ENCODE data around the gene ZNF385A.

Gene ZNF385A

DNA sequence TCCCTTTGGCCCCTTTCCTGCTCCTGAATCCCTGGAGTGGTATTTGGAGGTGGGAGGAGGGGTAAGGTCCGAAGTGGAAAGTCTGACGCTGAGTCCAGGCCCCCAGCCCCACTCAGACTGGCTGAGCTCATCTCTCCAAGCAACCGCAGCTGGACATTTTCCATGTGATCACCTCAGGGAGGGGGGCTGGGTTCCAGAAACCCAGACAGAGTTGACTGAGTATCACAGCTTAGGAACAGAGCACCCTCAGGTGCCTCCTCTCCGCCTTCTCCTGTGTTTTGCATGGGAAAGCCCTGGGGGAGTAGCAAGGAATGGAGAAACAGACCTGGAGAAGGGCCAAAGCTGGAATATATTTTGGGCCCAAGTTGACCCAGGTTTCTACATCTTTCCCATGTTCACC lies 42.6 kb upstream of the ZNF385A start:
- Histone ChIP-seq H3K9me3 (ENCODE audit: control insufficient read depth, insufficient read depth, low read depth, low read length) (no peaks in the 10 kb centered on the region), H3K36me3 (ENCODE audit: control insufficient read depth in 2 of 2, insufficient read depth in 1 of 2, low read length in 2 of 2) (no peaks in the 10 kb centered on the region), H3K4me3 (ENCODE audit: low read depth, low read length) (no peak overlapping the region), H3K4me1 (ENCODE audit: control insufficient read depth, insufficient read depth, low read length) (peaks cover 9% of the 10 kb centered on the region), H3K27ac (ENCODE audit: extremely low read depth, low read depth, low read length) (no peak overlapping the region)
- TF ChIP-seq, protein P1, sequence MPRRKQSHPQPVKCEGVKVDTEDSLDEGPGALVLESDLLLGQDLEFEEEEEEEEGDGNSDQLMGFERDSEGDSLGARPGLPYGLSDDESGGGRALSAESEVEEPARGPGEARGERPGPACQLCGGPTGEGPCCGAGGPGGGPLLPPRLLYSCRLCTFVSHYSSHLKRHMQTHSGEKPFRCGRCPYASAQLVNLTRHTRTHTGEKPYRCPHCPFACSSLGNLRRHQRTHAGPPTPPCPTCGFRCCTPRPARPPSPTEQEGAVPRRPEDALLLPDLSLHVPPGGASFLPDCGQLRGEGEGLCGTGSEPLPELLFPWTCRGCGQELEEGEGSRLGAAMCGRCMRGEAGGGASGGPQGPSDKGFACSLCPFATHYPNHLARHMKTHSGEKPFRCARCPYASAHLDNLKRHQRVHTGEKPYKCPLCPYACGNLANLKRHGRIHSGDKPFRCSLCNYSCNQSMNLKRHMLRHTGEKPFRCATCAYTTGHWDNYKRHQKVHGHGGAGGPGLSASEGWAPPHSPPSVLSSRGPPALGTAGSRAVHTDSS (tag by site-specific recombination; IDR thresholded peaks at IDR 0.05) = no peak
- TF ChIP-seq ZNF658 (tag by site-specific recombination; IDR thresholded peaks at IDR 0.05) (no peak), ZSCAN16 (tag by site-specific recombination; IDR thresholded peaks at IDR 0.05) (no peak), RBAK (tag by site-specific recombination; IDR thresholded peaks at IDR 0.05) (no peak), ZBTB7A (tag by site-specific recombination; IDR thresholded peaks at IDR 0.05; ENCODE audit: low read depth) (no peak), FEZF1 (tag by site-specific recombination; IDR thresholded peaks at IDR 0.05) (no peak), ZFP37 (tag by site-specific recombination; IDR thresholded peaks at IDR 0.05) (no peak), BCL11B (tag by site-specific recombination; IDR thresholded peaks at IDR 0.05; ENCODE audit: low read depth) (no peak), ZNF558 (tag by site-specific recombination; IDR thresholded peaks at IDR 0.05) (no peak), ZNF248 (tag by site-specific recombination; IDR thresholded peaks at IDR 0.05) (no peak), ZNF221 (tag by site-specific recombination; IDR thresholded peaks at IDR 0.05; ENCODE audit: borderline replicate concordance) (no peak), ZNF426 (tag by site-specific recombination; IDR thresholded peaks at IDR 0.05) (no peak)
- ChIA-PET POLR2A (no interaction called here), CTCF (interaction anchor here (0.6 to 33.6 kb wide), 4 partner anchors 12 to 207 kb away, joined by 3 to 924 read pairs (median 16); no protein-coding TSS in a partner anchor)

DNA sequence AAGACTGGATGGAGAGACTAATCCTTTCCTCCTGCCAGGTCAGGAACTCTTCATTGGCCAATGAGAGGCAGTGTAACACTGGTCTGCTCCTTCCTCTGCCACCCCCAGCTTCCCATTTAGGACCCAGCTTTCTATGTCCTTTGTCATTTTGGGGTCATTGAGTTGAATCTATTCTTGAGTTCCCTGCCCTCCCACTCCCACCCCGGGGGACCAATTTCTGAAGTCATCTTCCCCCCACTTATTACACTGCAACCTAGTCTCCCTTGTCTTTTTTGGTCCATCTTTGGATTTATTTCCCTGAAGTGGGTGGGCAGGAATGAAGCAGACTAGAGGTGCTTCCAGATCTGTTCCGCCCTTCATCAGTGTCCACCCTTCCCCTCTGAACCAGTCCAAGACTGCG lies 42.2 kb upstream of the ZNF385A start:
- Histone ChIP-seq H3K36me3 (ENCODE audit: control insufficient read depth in 2 of 2, insufficient read depth in 1 of 2, low read length in 2 of 2) (no peaks in the 10 kb centered on the region), H3K4me3 (ENCODE audit: low read depth, low read length) (no peak overlapping the region), H3K4me1 (ENCODE audit: control insufficient read depth, insufficient read depth, low read length) (peaks cover 5% of the 10 kb centered on the region), H3K9me3 (ENCODE audit: control insufficient read depth, insufficient read depth, low read depth, low read length) (no peaks in the 10 kb centered on the region), H3K27ac (ENCODE audit: extremely low read depth, low read depth, low read length) (no peak overlapping the region)
- TF ChIP-seq EGR2 (tag by site-specific recombination; IDR thresholded peaks at IDR 0.05; ENCODE audit: low read depth) (peak; percentile 75), ZFHX2 (tag by site-specific recombination; conservative IDR thresholded peaks at IDR 0.05) (peak; percentile 66), ZNF654 (tag by site-specific recombination; IDR thresholded peaks at IDR 0.05; ENCODE audit: low read depth) (no peak)
- ChIA-PET CTCF (interaction anchor here (1.8 to 33.6 kb wide), 4 partner anchors 12 to 58 kb away, joined by 4 to 924 read pairs (median 22); no protein-coding TSS in a partner anchor), POLR2A (no interaction called here)

DNA sequence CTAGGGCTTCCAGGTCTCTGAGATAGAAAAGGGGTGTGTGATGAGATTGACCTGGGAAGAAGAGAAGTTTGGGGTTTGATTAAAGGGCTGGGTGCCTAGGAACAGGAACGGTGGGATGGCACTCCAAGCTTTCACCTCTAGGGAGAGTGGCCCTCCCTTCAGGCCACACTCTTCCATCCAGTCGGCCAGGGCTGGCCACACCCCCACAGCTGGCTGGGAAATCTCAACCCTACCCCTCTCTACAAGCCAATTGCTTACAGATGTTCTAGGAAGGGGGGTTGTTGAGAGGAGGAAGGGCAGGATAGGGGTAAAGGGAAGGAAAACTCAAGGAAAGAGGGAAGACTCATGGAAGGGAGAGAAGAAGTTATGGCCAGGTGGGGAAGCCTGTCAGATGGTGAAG lies 41.2 kb upstream of the ZNF385A start:
- H3K9me3 ChIP-seq (ENCODE audit: control insufficient read depth, insufficient read depth, low read depth, low read length) = no peaks in the 10 kb centered on the region
- TF ChIP-seq IKZF3 (tag by site-specific recombination; IDR thresholded peaks at IDR 0.05) (no peak), PRDM1 (tag by site-specific recombination; IDR thresholded peaks at IDR 0.05) (peak; percentile 26; the same call in 1 of the 2 replicates)
- H3K27ac ChIP-seq (ENCODE audit: extremely low read depth, low read depth, low read length) = no peak overlapping the region
- no peak overlapping the region for H3K4me3 ChIP-seq (ENCODE audit: low read depth, low read length)
- CTCF ChIA-PET = interaction anchor here (1.8 to 33.6 kb wide), 3 partner anchors 14 to 57 kb away, joined by 4 to 924 read pairs (median 16); no protein-coding TSS in a partner anchor
- H3K36me3 ChIP-seq (ENCODE audit: control insufficient read depth in 2 of 2, insufficient read depth in 1 of 2, low read length in 2 of 2) = no peaks in the 10 kb centered on the region
- peaks cover 3% of the 10 kb centered on the region; the same call in 1 of the 2 replicates for H3K4me1 ChIP-seq (ENCODE audit: control insufficient read depth, insufficient read depth, low read length)
- POLR2A ChIA-PET = no interaction called here

DNA sequence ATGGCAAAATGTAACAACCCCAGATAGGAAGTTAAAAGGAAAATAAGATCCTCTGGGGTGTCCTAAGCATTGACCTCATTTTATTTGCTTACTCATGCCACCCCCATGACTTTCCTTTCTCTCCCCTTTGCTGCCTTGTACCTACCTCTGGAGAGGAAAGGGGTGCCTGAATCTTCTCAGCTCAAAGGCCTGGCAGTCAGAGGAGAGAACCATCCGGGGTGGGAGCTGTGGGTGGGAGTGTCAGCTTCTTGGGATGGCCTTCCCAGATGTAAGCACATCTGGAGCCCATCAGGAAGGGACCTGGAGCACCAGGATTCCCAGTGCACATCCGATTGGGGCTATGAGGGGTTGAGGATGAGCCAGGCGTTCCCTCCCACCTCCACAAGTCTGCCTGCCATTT lies 39.7 kb upstream of the ZNF385A start:
- Histone ChIP-seq H3K36me3 (ENCODE audit: control insufficient read depth in 2 of 2, insufficient read depth in 1 of 2, low read length in 2 of 2) (no peaks in the 10 kb centered on the region), H3K9me3 (ENCODE audit: control insufficient read depth, insufficient read depth, low read depth, low read length) (no peaks in the 10 kb centered on the region), H3K4me3 (ENCODE audit: low read depth, low read length) (no peak overlapping the region), H3K27ac (ENCODE audit: extremely low read depth, low read depth, low read length) (no peak overlapping the region), H3K4me1 (ENCODE audit: control insufficient read depth, insufficient read depth, low read length) (peaks cover 11% of the 10 kb centered on the region)
- CTCF ChIA-PET = interaction anchor here (0.6 to 33.6 kb wide), 4 partner anchors 8 to 51 kb away, joined by 3 to 924 read pairs (median 12); no protein-coding TSS in a partner anchor
- POLR2A ChIA-PET = no interaction called here
- TF ChIP-seq, protein P2, sequence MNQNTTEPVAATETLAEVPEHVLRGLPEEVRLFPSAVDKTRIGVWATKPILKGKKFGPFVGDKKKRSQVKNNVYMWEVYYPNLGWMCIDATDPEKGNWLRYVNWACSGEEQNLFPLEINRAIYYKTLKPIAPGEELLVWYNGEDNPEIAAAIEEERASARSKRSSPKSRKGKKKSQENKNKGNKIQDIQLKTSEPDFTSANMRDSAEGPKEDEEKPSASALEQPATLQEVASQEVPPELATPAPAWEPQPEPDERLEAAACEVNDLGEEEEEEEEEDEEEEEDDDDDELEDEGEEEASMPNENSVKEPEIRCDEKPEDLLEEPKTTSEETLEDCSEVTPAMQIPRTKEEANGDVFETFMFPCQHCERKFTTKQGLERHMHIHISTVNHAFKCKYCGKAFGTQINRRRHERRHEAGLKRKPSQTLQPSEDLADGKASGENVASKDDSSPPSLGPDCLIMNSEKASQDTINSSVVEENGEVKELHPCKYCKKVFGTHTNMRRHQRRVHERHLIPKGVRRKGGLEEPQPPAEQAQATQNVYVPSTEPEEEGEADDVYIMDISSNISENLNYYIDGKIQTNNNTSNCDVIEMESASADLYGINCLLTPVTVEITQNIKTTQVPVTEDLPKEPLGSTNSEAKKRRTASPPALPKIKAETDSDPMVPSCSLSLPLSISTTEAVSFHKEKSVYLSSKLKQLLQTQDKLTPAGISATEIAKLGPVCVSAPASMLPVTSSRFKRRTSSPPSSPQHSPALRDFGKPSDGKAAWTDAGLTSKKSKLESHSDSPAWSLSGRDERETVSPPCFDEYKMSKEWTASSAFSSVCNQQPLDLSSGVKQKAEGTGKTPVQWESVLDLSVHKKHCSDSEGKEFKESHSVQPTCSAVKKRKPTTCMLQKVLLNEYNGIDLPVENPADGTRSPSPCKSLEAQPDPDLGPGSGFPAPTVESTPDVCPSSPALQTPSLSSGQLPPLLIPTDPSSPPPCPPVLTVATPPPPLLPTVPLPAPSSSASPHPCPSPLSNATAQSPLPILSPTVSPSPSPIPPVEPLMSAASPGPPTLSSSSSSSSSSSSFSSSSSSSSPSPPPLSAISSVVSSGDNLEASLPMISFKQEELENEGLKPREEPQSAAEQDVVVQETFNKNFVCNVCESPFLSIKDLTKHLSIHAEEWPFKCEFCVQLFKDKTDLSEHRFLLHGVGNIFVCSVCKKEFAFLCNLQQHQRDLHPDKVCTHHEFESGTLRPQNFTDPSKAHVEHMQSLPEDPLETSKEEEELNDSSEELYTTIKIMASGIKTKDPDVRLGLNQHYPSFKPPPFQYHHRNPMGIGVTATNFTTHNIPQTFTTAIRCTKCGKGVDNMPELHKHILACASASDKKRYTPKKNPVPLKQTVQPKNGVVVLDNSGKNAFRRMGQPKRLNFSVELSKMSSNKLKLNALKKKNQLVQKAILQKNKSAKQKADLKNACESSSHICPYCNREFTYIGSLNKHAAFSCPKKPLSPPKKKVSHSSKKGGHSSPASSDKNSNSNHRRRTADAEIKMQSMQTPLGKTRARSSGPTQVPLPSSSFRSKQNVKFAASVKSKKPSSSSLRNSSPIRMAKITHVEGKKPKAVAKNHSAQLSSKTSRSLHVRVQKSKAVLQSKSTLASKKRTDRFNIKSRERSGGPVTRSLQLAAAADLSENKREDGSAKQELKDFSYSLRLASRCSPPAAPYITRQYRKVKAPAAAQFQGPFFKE (tag by site-specific recombination; IDR thresholded peaks at IDR 0.05; ENCODE audit: borderline replicate concordance) = no peak
- TF ChIP-seq ZNF530 (tag by site-specific recombination; IDR thresholded peaks at IDR 0.05; ENCODE audit: low read depth) (no peak), ZNF324 (tag by site-specific recombination; IDR thresholded peaks at IDR 0.05) (no peak), OVOL3 (tag by site-specific recombination; IDR thresholded peaks at IDR 0.05) (no peak)
- TF ChIP-seq, protein P3, sequence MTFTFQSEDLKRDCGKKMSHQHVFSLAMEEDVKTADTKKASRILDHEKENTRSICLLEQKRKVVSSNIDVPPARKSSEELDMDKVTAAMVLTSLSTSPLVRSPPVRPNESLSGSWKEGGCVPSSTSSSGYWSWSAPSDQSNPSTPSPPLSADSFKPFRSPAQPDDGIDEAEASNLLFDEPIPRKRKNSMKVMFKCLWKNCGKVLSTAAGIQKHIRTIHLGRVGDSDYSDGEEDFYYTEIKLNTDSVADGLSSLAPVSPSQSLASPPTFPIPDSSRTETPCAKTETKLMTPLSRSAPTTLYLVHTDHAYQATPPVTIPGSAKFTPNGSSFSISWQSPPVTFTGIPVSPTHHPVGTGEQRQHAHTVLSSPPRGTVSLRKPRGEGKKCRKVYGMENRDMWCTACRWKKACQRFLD (tag by site-specific recombination; IDR thresholded peaks at IDR 0.05) = no peak
